Right hindlimb (tissue), 1 donor: ENCODE results near the gene TBX4.
"Not testable (repeated sequence)": the region's sequence is repeated elsewhere in the genome, so short reads cannot be mapped to it uniquely, and the experiment has no call there.

Experiments used
- DNase-seq: peaks from one replicate; pipeline ENCODE4 v3.0.0-alpha.2; 2018

The TBX4 gene

GRCh38 chr17:61431594-61432311, 20.5 kb upstream of the TBX4 start:
- DNase-seq, result no peak

DNA sequence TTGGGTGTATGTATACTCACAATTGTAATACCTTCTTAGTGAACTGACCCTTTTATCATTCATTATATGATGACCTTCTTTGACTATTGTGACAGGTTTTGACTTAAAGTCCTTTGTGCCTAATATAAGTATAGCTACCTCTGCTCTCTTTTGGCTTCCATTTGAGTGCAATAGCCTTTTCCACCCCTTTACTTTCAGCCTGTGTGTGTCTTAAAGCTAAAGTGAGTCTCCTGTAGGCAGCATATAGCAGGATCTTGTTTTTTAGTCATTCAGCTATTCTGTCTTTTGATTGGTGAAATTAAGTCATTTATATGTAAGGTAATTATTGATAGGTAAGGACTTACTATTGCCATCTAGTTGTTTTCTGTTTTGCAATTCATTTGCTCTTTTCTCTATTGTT, 15.9 kb upstream of the TBX4 start:
- DNase-seq, result no peak

DNA sequence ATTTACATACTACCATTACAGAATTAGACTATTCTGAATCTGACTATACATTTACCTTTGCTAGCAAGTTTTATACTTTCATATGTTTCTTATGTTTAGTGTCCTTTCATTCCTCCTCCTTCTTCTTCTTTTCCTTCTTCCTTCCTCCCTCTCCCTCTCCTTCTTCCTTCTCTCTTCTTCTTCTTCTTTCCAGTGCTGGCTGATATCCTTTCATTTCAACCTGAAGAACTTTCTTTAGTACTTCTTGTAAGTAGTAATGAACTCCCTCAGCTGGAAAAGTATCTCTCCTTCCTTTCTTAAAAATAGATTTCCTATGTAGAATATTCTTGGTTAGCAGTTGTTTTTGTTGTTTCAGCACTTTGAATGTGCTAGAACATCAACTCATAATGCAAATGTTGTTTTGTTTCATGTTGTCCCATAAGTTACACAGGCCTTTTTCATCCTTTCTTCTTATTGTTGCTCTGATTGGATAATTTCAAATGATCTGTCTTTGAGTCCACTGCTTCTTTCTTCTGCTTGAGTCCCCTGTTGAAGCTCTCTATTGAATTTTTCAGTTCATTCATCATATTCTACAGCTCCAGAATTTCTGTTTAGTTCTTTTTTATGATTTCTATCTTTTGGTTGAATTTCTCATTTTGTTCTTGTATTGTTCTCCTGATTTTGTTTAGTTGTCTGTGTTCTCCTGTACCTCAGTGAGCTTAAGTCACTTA, 15.1 kb upstream of the TBX4 start:
- DNase-seq, result no peak

- no peak for DNase-seq
Observed at GRCh38 chr17:61440697-61441096, 11.5 kb upstream of the TBX4 start.

DNA sequence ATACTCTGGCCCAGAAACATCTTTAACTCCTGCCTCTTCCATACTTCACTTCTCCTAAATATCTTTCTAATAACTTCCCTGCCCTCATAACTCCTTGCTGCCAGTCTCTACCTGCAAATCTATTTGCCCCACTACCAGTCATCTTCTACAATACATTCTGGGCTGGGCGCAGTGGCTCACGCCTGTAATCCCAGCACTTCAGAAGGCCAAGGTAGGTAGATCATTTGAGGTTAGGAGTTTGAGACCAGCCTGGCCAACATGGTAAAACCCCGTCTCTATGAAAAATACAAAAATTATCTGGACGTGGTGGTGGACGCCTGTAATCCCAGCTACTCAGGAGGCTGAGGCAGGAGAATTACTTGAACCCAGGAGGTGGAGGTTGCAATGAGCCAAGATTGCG, 10.7 kb upstream of the TBX4 start:
- not testable (repeated sequence) for DNase-seq

DNA sequence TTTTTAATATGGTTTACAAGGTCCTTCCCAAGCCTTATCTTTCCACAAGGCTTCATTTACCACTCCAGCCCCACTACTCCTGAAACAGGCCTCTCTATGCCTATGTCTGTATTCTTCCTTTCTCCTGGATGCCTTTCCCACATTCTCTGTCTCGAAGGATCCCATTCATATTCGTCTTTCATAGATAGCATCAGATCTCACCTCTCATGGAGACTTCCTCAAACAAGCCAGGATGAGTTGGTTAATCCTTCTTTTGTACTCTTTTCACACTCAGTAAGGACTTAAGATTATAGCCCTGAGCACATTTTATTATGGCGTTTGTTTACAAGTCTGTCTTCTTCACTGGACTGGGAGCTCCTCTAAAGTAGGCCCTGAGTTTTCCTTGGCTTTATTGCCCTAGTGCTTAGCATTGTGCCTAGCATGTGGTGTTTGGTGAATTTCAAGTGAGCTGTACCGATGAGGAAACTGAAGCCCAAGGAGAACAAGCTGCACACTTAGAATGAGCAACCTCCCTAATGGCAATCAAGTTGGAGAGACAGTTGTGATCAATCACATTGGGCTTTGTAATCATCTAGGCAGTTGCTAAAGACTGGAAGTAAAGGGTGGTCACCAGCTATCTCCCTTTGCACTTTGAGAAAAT, 10.0 kb upstream of the TBX4 start:
- no peak for DNase-seq

DNA sequence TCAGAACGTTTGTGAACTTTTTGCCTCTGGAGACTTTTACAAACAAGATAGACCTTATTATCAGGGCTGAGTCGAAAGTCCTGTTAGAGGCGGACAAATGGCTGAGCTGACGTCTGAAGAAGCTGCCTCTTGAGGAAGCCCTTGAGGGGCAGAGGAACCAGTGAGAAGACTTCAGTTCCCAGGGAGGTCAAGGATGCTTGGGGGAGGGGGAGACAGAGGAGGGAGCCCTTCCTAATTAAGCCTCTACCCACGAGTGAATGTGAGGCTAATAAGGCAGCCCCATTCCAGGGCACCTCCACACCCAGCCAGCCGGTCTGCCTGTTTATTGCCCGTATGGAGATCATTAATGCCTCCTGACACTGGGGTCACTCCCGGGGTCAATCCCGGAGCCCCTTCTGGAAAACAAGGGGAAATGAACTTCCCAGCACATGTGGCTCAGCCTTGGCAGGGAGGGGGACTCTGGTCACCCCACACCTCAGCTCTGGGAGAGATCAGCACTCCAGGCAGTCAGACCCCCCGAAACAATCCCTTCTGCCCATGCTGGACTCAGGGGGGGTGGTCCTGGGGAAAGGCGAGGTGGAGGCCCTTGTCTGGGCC, 9.2 kb upstream of the TBX4 start:
- DNase-seq, result no peak

- peak; percentile 83 for DNase-seq
Observed at GRCh38 chr17:61443475-61443882, 8.7 kb upstream of the TBX4 start.

GRCh38 chr17:61444075-61444474, 8.1 kb upstream of the TBX4 start:
- DNase-seq, result peak; percentile 35

DNA sequence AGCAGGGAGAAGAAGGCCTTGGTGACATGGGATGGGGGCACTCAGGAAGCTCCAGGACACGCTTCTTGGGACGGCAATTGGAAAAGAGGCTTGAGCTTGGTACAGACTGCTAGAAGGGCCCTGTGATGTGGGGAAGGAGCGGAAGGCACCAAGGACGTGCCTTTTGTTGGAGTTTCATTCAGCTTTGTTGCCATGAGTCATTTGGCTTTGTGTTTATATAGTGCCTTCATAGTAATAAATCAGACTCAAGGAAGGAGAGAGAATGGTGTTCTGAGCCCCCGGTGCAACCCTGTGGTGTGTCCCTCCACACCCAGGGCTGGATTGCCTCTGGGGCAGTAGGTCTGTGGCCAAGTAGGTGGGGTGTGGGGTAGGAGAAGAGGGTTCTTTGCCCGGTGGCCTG, 7.4 kb upstream of the TBX4 start:
- DNase-seq, result no peak

GRCh38 chr17:61447358-61447757, 4.9 kb upstream of the TBX4 start:
- DNase-seq, result no peak

DNA sequence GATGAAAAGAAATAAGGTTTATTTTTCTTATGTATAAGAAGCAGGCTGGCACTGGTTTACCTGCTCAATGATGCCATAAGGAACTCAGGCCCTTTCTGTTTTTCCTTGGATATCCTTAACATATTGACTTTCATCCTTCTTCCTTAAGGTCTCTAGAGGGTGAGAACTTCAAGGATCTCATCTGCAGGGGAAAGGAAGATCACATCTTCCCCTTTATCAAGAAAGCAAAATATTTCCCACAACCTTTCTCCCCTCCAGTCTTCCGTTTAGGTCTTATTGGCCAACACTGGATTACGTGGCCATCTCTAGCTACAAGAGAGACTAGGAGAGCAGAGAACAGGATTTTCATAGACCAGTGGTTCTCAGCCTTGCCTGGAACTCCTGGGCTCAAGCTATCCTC, 4.2 kb upstream of the TBX4 start:
- no peak for DNase-seq

DNA sequence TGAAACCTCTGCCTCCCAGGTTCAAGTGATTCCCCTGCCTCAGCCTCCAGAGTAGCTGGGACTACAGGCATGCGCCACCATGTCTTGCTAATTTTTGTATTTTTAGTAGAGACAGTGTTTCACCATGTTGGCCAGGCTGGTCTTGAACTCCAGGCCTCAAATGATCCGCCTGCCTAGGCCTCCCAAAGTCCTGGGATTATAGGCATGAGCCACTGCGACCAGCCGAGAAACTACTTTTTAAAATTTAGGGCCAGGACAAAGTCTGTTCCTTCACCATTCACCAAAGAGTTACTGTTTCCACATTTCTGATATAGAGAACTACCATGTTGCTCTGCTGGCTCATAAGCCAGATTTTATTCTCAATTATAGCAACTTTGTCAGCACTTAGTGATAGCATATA, 3.1 kb upstream of the TBX4 start:
- not testable (repeated sequence) for DNase-seq

- DNase-seq, result no peak
Observed at GRCh38 chr17:61449707-61450640, 2.2 kb upstream of the TBX4 start.

DNA sequence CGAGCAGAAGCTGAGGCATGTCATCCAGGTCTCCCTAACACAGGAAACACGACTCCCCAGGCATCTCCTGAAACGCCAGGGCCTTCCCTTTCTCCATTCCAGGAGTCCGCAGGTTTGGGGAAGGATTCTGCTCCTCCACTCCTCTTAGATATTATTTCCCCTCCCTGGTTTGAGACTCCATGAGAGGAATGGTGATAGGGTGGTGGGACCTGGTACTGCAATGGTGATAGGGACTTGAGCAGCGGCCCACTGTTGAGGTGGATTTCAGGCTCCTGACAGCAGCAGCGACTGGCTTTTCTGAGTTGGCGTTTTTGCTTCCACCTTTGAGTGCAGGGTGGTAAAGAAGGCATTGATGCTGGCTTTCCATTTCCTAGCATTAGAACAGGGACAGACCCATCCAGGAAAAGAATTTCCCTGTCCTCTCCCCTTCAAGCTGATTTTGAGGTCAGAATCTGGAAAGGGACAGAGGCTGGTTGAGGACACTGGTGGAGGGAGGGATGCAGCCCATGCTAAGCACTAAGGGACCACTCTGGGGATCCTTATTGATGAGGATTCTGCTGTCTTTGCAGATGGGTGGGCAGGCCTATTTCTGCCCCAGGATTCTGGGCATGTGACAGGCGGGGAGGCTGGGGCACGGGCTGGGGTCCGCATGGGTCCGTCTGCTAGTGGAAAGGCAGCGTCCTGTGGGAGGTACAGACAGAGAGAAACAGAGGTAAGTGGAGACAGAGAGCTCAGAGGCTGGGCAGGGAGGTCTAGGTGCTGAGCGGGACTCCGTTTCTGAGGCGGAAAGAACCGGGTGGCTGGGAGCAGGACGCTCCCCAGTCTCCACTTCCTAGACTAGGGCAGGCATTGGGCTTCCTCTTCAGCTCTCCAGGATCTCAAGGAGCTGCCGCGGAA, 1.3 kb upstream of the TBX4 start:
- no peak for DNase-seq

DNA sequence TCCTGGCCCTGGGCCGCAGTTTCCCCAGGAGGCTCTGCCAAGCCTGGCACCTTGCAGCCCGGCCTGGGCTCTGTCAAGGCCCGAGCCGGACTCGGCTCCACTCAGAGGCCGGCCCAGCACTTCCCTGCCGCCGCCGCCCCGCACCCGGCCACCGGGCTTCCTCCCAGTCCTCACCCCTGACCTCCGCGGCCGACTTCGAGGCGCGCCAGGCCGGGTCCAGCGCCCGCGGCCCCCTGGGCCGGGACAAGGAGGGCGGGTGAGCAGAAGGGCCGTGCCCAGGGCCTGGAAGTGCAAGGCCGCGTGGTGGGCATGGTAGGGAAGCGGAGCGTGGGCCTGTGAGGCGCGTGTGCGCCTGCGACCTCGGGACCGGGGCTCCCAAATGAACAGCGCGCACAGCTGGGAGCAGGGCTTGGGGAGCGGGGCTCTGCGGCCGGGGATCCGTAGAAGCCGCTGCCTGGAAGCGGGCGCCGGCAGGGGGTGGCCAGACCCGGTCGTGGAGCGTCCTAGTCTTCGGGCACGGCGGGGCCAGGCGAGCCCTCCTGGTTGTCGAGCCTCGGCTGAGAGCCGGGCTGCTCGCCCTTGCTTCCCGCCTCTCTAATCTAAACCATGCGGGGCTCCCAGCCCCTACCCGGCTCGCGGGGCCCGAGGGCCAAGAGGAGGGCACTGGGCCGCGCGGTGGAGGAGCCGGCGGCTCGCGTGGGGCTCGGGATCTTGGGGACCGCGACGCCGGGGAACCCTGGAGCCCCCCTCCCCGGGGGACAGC, 503 bp upstream of the TBX4 start:
- peak; percentile 77 for DNase-seq

DNA sequence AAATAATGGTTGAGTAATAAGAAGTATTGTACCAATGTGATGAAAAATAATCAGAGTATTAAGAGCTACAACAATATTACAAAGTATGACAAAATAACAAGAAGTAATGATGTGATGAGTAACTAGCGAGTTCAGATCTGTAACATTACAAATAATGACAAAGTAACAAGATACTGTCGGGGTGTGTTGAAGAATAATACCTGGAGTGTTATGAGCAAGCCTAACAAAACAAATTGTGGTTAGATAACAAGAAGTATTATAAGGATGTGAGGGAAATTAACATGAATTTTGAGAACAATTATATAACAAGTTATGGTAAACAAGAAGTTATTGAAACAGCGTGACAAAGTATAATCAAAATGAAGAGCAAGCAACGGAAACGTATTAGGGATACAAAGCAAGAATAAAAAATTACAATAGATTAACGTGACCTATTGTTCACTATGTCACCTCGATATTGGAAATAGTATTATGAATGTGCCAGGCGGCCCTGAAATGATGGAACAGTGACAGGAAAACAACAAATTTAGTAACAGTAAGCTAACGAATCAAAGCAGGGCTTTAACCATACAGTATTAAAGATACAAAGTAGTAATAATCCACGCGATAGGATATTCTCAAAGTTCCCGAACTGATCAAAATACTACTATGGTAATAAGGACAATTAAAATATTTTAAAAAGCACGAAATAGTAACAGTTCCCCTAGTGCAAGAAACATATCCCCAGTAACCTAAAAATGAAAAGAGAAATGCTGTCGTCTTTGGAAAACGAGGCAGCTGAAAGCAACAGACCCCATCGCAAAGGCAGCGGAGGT, 1.6 kb downstream of the TBX4 start:
- no peak for DNase-seq

DNA sequence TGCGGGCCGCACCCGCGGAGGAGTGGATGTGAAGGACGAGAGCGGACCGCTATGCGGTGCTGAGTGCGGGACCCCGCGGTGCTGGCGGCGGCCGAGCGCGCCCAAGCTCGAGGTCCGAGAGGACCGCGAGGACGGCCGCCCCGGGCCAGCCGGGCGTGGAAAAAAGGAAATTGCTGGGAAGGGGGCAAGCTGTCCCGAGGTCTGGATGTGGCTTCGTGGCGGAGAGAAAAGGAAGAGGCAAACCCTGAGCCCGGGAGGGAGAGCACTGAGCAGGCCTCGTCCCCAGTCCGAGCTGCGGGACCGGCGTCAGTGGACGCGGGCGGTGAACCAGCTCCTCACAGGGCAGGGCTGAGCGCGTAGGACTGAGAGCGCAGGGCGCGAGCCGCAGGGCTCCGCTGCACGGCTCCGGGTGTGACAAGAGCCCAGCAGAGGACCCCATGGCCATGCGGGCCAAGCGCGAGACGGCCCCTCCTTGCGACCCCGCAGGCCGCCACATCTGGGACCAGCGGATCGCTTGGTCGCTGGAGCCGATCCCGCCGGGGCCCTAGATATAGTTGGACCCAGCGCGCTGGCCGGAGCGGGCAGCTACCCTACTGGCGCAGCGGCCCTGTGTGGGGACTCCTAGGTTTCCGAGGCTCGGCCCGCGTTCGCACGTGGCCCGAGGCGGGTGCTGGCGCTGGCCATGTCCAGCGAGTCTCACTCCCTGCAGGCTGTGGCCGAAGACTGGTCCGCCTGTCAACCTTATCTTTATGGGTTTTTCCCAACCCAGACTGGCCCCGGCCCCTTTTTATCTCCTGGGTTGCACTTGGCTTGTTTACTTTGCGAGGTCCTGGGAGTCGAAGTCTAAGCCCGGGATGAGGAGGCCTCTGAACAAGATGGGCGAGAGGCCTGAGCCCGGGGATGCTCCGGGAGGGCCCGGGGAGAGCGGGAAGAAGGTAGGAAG, 2.4 kb downstream of the TBX4 start:
- DNase-seq, result no peak
